ENCODE results near the gene RTP2. TPM values are rescaled to one million over a fixed set of nuclear protein-coding genes. Genes with fewer than 3 reads are reported as not detected.

The RTP2 gene
- polyA plus RNA-seq, 3 donors, result not detected

GRCh38 chr3:187685948-187686347, 16.4 kb downstream of the RTP2 start:
- H3K9me3 Mint-ChIP-seq, result peaks cover 6 to 20% (median 13%) of the 10 kb centered on the region in 7 donors
- no peak overlapping the region for H3K4me3 Mint-ChIP-seq
- DNase-seq, result no peak
- no peaks in the 10 kb centered on the region for H4K20me1 ChIP-seq (ENCODE audit: insufficient read depth, low read length)
- H3K79me2 ChIP-seq (ENCODE audit: insufficient read depth, low read length), result no peaks in the 10 kb centered on the region
- no peak overlapping the region for H2AFZ ChIP-seq (ENCODE audit: insufficient read depth, low read depth, low read length, poor library complexity, severe bottlenecking)
- WGBS (ENCODE audit: insufficient coverage), result 93% methylated on average over 2 of the region's 7 CpGs
- no peak overlapping the region for H3K4me2 ChIP-seq (replicated peaks; ENCODE audit: extremely low read depth, low read length, poor library complexity, severe bottlenecking)
- H3K27ac Mint-ChIP-seq, result no peak overlapping the region
- TF ChIP-seq CTCF (IDR thresholded peaks at IDR 0.05), result no peak
- peaks cover 11 to 18% of the 10 kb centered on the region in 2 donors for H3K9me3 ChIP-seq (replicated peaks in 1 of 2; ENCODE audit: control insufficient read depth in 1 of 2, insufficient read depth in 1 of 2, low read length in 2 of 2)
- peaks cover 2 to 11% (median 3%) of the 10 kb centered on the region in 3 donors for H3K27me3 Mint-ChIP-seq (ENCODE audit: low read depth in 3 of 3)
- no peaks in the 10 kb centered on the region for H3K4me1 ChIP-seq (ENCODE audit: control insufficient read depth in 1 of 2, insufficient read depth in 2 of 2, low read length in 2 of 2)
- H3K36me3 Mint-ChIP-seq, result no peaks in the 10 kb centered on the region
- no peaks in the 10 kb centered on the region for H3K4me1 Mint-ChIP-seq
- intact Hi-C loops (cut with micrococcal nuclease), result no loop called here
- no peak overlapping the region for H3K4me3 ChIP-seq (replicated peaks in 1 of 3; ENCODE audit: low read depth in 2 of 3, low read length in 3 of 3)
- peaks cover 2 to 7% of the 10 kb centered on the region in 2 donors for H3K27me3 ChIP-seq (ENCODE audit: control insufficient read depth in 2 of 2, insufficient read depth in 2 of 2, low read length in 2 of 2)
- no peak overlapping the region for H3K9ac ChIP-seq (ENCODE audit: insufficient read depth, low read length, poor library complexity, severe bottlenecking)
- H3K27ac ChIP-seq (ENCODE audit: low read depth in 1 of 2, low read length in 2 of 2), result no peak overlapping the region
- H3K36me3 ChIP-seq (replicated peaks in 1 of 2; ENCODE audit: control insufficient read depth in 1 of 2, insufficient read depth in 2 of 2, low read length in 2 of 2), result no peaks in the 10 kb centered on the region

GRCh38 chr3:187684880-187685279, 17.5 kb downstream of the RTP2 start:
- H3K4me3 Mint-ChIP-seq, result no peak overlapping the region
- Histone ChIP-seq H3K36me3 (replicated peaks in 1 of 2; ENCODE audit: control insufficient read depth in 1 of 2, insufficient read depth in 2 of 2, low read length in 2 of 2) (no peaks in the 10 kb centered on the region), H3K27ac (ENCODE audit: low read depth in 1 of 2, low read length in 2 of 2) (no peak overlapping the region), H3K4me2 (replicated peaks; ENCODE audit: extremely low read depth, low read length, poor library complexity, severe bottlenecking) (no peak overlapping the region), H3K27me3 (ENCODE audit: control insufficient read depth in 2 of 2, insufficient read depth in 2 of 2, low read length in 2 of 2) (peaks cover 2 to 6% of the 10 kb centered on the region in 2 donors), H3K4me3 (replicated peaks in 1 of 3; ENCODE audit: low read depth in 2 of 3, low read length in 3 of 3) (no peak overlapping the region), H4K20me1 (ENCODE audit: insufficient read depth, low read length) (no peaks in the 10 kb centered on the region), H3K9ac (ENCODE audit: insufficient read depth, low read length, poor library complexity, severe bottlenecking) (no peak overlapping the region), H3K4me1 (ENCODE audit: control insufficient read depth in 1 of 2, insufficient read depth in 2 of 2, low read length in 2 of 2) (no peaks in the 10 kb centered on the region), H3K9me3 (replicated peaks in 1 of 2; ENCODE audit: control insufficient read depth in 1 of 2, insufficient read depth in 1 of 2, low read length in 2 of 2) (peaks cover 11 to 18% of the 10 kb centered on the region in 2 donors), H2AFZ (ENCODE audit: insufficient read depth, low read depth, low read length, poor library complexity, severe bottlenecking) (no peak overlapping the region), H3K79me2 (ENCODE audit: insufficient read depth, low read length) (no peaks in the 10 kb centered on the region)
- intact Hi-C loops (cut with micrococcal nuclease), result no loop called here
- no CpG with 5 or more reads among the region's 2 CpGs for WGBS (ENCODE audit: insufficient coverage)
- DNase-seq, result no peak
- no peaks in the 10 kb centered on the region for H3K36me3 Mint-ChIP-seq
- H3K9me3 Mint-ChIP-seq, result peaks cover 6 to 20% (median 13%) of the 10 kb centered on the region in 7 donors
- TF ChIP-seq CTCF (IDR thresholded peaks at IDR 0.05), result no peak
- H3K4me1 Mint-ChIP-seq, result no peaks in the 10 kb centered on the region
- peaks cover 1 to 12% (median 1%) of the 10 kb centered on the region in 3 donors for H3K27me3 Mint-ChIP-seq (ENCODE audit: low read depth in 3 of 3)
- H3K27ac Mint-ChIP-seq, result no peak overlapping the region

Data from CD14-positive monocyte (primary cell).